Coronary artery (tissue), 2 donors: ENCODE data around the gene DLAT.

Source experiments
- DNase-seq: peaks from one replicate; pipeline ENCODE4 v3.0.0-alpha.2; 2017; ENCODE audit warnings: low spot score
- H3K27ac ChIP-seq, 2 donors: fragments of 200-600 bp; sonication (generic); one replicate each; pipeline ENCODE4 v1.5.1; 2016 to 2019
- H3K4me3 ChIP-seq: fragments of 200-600 bp; sonication (generic); 2 replicates; pipeline ENCODE4 v1.5.1; 2016; ENCODE audit warnings: mild to moderate bottlenecking, moderate library complexity
- CTCF ChIP-seq: fragments of 200-600 bp; sonication (generic); IDR thresholded peaks from one replicate; pipeline ENCODE4 v1.5.1; 2019; ENCODE audit warnings: antibody characterized with exemption

Gene DLAT

GRCh38 chr11:112103446-112103845 lies 78.2 kb downstream of the DLAT start:
- no peak for DNase-seq
- no peak for TF ChIP-seq CTCF
- H3K27ac ChIP-seq, result no peak overlapping the region
- H3K4me3 ChIP-seq, result no peak overlapping the region

DNA sequence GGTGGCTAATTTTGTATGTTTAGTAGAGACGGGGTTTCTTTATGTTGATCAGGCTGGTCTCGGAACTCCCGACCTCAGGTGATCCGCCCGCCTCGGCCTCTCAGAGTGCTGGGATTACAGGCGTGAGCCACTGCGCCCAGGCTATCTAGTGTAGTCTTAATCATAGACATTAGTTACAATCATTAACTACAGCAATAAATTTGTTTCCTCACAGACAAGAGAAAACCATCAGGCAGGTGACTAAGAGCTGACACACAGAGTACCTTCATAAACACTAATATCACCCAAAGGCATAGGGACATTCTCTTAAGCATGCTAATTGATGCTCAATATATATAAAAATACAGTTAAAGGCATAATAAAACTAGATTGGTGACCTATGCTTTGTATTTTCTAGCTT lies 80.9 kb downstream of the DLAT start:
- TF ChIP-seq CTCF, result no peak
- Histone ChIP-seq H3K27ac (no peak overlapping the region), H3K4me3 (no peak overlapping the region)
- no peak for DNase-seq
